ENCODE data around the gene MVB12B.

MVB12B gene

GRCh38 chr9:126331964-126332748 is 5.5 kb downstream of the MVB12B start:
- DNase-seq (ENCODE audit: low spot score) = no peak

GRCh38 chr9:126334721-126335621 is 8.3 kb downstream of the MVB12B start:
- DNase-seq (ENCODE audit: low spot score) = no peak

- DNase-seq (ENCODE audit: low spot score) = no peak
Measured at GRCh38 chr9:126335837-126336735, 9.5 kb downstream of the MVB12B start.

- no peak for DNase-seq (ENCODE audit: low spot score)
Measured at GRCh38 chr9:126336736-126337325, 10.2 kb downstream of the MVB12B start.

- DNase-seq (ENCODE audit: low spot score) = peak; percentile 76
Measured at GRCh38 chr9:126337729-126338372, 11.2 kb downstream of the MVB12B start.

GRCh38 chr9:126338945-126339344 is 12.3 kb downstream of the MVB12B start:
- no peak for DNase-seq (ENCODE audit: low spot score)

- no peak for DNase-seq (ENCODE audit: low spot score)
Measured at GRCh38 chr9:126341426-126341825, 14.8 kb downstream of the MVB12B start.

- DNase-seq (ENCODE audit: low spot score) = no peak
Measured at GRCh38 chr9:126341902-126342301, 15.3 kb downstream of the MVB12B start.

GRCh38 chr9:126342621-126343031 is 16.0 kb downstream of the MVB12B start:
- DNase-seq (ENCODE audit: low spot score) = no peak

- no peak for DNase-seq (ENCODE audit: low spot score)
Measured at GRCh38 chr9:126343271-126343700, 16.7 kb downstream of the MVB12B start.

- no peak for DNase-seq (ENCODE audit: low spot score)
Measured at GRCh38 chr9:126346031-126346430, 19.4 kb downstream of the MVB12B start.

- no peak for DNase-seq (ENCODE audit: low spot score)
Measured at GRCh38 chr9:126347093-126347492, 20.5 kb downstream of the MVB12B start.

- no peak for DNase-seq (ENCODE audit: low spot score)
Measured at GRCh38 chr9:126347911-126348760, 21.5 kb downstream of the MVB12B start.

- no peak for DNase-seq (ENCODE audit: low spot score)
Measured at GRCh38 chr9:126348911-126349550, 22.4 kb downstream of the MVB12B start.

GRCh38 chr9:126354887-126355770 is 28.5 kb downstream of the MVB12B start:
- DNase-seq (ENCODE audit: low spot score) = no peak

- no peak for DNase-seq (ENCODE audit: low spot score)
Measured at GRCh38 chr9:126357074-126357473, 30.4 kb downstream of the MVB12B start.

GRCh38 chr9:126360073-126360472 is 33.4 kb downstream of the MVB12B start:
- DNase-seq (ENCODE audit: low spot score) = no peak

GRCh38 chr9:126361810-126362238 is 35.2 kb downstream of the MVB12B start:
- no peak for DNase-seq (ENCODE audit: low spot score)

- no peak for DNase-seq (ENCODE audit: low spot score)
Measured at GRCh38 chr9:126363250-126363649, 36.6 kb downstream of the MVB12B start.
